Fibroblast of the aortic adventitia (primary cell): ENCODE results near the gene DLGAP1. TPM values are rescaled to one million over a fixed set of nuclear protein-coding genes. Genes with fewer than 3 reads are reported as not detected.

ENCODE experiments used
- DNase-seq: peaks from one replicate; pipeline ENCODE4 v3.0.0-alpha.2; 2010; ENCODE audit warnings: low read depth
- H3K4me3 ChIP-seq: 2 replicates; pipeline ENCODE4 v1.5.1; 2011; ENCODE audit warnings: low read depth, mild to moderate bottlenecking, control low read depth, low read length, moderate library complexity
- total RNA-seq: library from RNA; depleted of rRNA; stranded (reverse); fragments of >200 nt; gene quantifications from 2 replicates; pipeline ENCODE4 v1.2.3, GENCODE V29; 2012; ENCODE audit warnings: low replicate concordance
- TF ChIP-seq, protein P1 (sequence below): IDR thresholded peaks from 2 replicates; pipeline ENCODE4 v1.5.1; 2011; ENCODE audit warnings: mild to moderate bottlenecking, low read length, control low read depth, inconsistent platforms; ENCODE audit not compliant: insufficient read depth

Gene DLGAP1
- total RNA-seq, 1 donor, result 1.4 TPM

DNA sequence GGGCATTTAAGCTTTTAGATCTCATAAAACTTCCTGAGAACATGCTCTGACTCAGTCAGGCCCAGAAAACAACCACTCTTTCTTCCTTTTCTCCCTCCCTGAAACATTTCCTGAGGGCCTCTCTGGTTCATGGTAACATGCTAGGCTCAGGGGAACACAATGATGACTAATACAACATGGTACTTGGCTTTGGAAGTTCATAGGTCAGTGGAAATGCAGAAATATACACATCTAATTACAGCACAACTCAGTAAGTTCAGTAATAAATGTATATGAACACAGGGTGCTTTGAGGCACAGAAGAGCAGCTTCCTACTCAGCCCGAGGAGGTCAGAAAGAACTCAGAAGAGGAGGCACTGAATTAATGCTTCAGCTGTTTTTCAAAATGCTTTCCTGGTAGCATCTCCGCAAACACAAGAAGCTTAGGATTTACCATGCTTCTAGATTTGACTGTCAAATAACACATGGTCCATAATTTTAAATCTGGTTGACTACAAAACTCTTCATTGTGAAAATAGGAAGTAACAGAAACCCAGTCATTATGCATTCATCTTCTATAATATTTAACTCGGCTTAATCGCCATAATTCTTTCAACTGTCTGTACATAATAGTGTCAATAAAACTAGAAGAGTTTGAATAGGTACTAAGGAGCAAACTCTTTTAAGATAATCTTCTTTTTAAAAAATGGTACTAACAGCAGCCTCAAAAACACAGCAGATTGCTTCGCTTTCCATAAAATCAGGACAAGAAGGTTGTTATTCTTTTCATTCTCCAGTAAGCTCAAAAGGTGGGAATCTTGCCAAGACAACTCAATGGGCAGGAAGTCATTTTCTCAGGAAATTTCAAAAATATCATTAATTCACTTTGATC is 251.3 kb downstream of the DLGAP1 start:
- TF ChIP-seq, protein P1, sequence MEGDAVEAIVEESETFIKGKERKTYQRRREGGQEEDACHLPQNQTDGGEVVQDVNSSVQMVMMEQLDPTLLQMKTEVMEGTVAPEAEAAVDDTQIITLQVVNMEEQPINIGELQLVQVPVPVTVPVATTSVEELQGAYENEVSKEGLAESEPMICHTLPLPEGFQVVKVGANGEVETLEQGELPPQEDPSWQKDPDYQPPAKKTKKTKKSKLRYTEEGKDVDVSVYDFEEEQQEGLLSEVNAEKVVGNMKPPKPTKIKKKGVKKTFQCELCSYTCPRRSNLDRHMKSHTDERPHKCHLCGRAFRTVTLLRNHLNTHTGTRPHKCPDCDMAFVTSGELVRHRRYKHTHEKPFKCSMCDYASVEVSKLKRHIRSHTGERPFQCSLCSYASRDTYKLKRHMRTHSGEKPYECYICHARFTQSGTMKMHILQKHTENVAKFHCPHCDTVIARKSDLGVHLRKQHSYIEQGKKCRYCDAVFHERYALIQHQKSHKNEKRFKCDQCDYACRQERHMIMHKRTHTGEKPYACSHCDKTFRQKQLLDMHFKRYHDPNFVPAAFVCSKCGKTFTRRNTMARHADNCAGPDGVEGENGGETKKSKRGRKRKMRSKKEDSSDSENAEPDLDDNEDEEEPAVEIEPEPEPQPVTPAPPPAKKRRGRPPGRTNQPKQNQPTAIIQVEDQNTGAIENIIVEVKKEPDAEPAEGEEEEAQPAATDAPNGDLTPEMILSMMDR, result no peak
- no peak for DNase-seq
- H3K4me3 ChIP-seq, result no peak overlapping the region

DNA sequence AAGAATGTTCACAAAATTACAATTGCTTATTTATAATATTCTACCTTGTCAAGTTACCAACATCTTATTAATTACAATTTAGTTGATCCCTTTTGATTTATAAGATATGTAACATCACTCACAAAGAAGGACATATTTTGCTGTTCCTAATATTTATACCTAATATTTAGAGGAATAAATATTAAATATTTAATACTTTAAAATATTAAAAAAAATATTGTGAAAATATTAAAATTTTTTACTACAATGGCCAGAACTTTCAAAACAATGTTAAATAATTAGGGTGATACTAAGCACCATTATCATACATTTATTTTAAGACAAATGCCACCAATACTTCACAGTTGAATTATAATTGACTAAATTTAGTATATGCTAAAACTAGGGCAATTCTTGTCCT is 254.7 kb downstream of the DLGAP1 start:
- no peak for DNase-seq
- TF ChIP-seq, protein P1, result no peak
- H3K4me3 ChIP-seq, result no peak overlapping the region

DNA sequence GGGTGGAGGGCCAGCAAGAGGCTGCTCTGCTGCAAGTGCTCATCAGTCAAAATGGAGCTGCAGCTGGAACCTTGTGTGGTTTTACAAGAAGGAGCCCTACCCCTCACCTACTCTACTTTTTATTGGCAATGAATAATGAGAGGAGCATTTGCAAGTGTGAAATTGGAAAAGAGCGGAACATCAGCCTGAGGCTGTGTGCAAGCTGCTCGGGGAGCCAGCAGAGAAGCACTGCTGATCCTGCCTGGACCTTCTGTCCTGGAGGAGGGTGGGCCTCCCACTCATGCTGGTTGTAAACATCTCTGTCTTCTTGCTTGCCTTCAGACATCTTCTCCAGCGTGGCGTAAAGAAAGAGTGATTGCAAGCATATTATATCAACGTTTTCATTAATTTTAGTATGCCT is 256.2 kb downstream of the DLGAP1 start:
- TF ChIP-seq, protein P1, result no peak
- H3K4me3 ChIP-seq, result no peak overlapping the region
- DNase-seq, result no peak

DNA sequence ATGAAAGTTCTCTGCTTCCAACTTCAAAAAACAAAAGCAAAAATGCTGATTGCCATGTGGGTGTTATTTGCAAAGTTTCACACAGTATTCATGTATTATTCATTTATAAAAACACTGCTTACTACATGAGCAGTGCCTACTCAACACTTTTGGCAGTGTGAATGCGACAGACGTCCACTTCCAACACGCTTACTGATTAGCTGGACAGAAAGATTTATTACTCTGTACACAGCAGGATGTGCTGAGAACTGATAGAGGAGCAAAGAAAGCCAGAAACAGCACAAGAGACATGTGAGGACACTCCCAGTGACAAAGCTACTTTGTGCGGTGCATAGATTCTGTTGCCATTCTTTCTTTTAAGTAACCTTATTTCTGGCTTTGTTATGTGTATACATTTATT is 258.8 kb downstream of the DLGAP1 start:
- TF ChIP-seq, protein P1, result no peak
- DNase-seq, result no peak
- no peak overlapping the region for H3K4me3 ChIP-seq

DNA sequence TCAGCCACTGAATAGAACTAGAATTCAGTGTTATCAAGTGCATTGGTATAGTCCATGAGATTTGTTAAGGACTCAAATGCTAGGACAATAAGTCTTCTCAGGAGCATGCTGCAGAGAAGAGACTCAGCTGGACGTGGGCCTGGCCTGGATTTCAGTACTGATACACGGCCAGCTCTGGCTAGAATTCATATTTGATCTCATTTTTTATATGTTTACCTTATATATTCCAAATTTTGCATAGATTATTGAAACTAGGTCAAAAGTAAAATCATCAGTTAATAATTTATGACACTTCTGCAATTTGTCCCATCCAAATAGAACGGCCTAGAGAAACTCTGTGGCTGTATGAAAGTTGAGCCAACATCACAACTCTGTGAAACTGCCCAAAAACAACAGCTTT is 262.0 kb downstream of the DLGAP1 start:
- DNase-seq, result no peak
- H3K4me3 ChIP-seq, result no peak overlapping the region
- TF ChIP-seq, protein P1, result no peak

DNA sequence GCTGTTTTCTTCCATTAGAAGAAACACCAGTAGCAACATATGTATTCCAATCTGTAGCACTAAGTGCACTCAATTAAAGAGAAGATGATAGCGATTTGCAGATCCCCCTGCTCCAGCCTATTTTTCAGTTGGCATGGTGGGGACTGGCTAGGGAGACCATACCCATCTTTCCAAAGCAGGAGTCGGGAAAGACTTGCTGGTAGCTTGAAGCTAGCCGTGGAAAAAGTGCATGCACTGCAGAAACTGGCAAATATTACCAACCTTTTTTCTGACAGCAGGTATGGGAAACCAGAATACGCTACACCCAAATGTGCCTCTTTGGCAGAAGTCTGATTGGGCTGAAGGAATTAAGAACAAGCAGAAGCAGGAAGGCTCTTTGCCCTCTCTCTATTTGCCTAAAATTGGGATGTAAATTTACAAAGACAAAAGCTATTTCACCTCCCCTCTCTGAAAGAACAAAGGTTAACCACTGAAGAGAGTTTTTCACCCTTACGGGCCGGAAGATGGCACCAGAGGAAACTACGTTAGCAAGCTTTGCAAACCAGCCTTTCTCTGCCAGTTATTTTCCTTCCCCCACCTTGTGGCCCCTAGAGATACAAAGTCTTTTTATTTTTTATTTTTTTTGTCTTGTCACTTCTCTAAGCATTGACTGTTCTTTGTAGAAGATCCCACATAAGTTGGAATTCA is 273.1 kb downstream of the DLGAP1 start:
- DNase-seq, result no peak
- TF ChIP-seq, protein P1, result no peak
- H3K4me3 ChIP-seq, result no peak overlapping the region
